Fibroblast of villous mesenchyme (primary cell): ENCODE results near the gene ITGAL. TPM values are rescaled to one million over a fixed set of nuclear protein-coding genes. Genes with fewer than 3 reads are reported as not detected.
A peak's percentile ranks its signal among the peaks of the same experiment; 100 is the strongest.

Experiments used
- DNase-seq: peaks from one replicate; pipeline ENCODE4 v3.0.0-alpha.2; 2010; ENCODE audit warnings: low read depth
- H3K4me3 ChIP-seq: 2 replicates; pipeline ENCODE4 v1.5.1; 2011; ENCODE audit warnings: low read depth, mild to moderate bottlenecking, low read length
- total RNA-seq: library from RNA; depleted of rRNA; stranded (reverse); fragments of >200 nt; gene quantifications from 2 replicates; pipeline ENCODE4 v1.2.3, GENCODE V29; 2012
- TF ChIP-seq, protein P1 (sequence below): IDR thresholded peaks from 2 replicates; pipeline ENCODE4 v1.5.1; 2012; ENCODE audit warnings: low read depth, mild to moderate bottlenecking, low read length; ENCODE audit not compliant: insufficient read depth

ITGAL gene
- total RNA-seq, 1 donor: not detected

DNA sequence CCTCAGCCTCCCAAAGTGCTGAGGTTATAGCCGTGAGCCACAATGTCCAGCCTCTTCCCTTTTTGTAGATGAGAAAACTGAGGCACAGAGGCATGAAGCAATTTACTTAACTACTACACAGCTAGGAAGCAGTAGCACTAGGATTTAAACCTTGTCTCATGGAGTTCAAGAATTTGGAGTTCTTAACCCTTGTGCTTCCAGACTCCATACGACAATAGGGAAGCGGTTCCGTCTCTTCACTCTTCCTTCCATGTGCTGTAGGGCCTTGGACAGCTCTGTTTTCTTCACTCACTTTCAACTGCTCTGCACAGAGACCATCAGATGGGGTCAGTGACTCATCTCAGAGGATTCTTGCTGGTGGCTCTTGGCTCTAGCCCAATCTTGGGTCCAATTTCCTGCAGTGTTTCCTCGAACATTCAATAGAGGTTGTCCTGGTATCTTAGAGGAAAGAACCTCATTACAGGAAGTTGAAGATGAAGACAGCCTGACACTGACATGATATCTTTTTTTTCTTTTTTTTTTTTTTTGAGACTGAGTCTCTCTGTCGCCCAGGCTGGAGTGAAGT, 19.3 kb downstream of the ITGAL start:
- H3K4me3 ChIP-seq: no peak overlapping the region
- DNase-seq: peak; percentile 73
- TF ChIP-seq, protein P1, sequence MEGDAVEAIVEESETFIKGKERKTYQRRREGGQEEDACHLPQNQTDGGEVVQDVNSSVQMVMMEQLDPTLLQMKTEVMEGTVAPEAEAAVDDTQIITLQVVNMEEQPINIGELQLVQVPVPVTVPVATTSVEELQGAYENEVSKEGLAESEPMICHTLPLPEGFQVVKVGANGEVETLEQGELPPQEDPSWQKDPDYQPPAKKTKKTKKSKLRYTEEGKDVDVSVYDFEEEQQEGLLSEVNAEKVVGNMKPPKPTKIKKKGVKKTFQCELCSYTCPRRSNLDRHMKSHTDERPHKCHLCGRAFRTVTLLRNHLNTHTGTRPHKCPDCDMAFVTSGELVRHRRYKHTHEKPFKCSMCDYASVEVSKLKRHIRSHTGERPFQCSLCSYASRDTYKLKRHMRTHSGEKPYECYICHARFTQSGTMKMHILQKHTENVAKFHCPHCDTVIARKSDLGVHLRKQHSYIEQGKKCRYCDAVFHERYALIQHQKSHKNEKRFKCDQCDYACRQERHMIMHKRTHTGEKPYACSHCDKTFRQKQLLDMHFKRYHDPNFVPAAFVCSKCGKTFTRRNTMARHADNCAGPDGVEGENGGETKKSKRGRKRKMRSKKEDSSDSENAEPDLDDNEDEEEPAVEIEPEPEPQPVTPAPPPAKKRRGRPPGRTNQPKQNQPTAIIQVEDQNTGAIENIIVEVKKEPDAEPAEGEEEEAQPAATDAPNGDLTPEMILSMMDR: no peak

DNA sequence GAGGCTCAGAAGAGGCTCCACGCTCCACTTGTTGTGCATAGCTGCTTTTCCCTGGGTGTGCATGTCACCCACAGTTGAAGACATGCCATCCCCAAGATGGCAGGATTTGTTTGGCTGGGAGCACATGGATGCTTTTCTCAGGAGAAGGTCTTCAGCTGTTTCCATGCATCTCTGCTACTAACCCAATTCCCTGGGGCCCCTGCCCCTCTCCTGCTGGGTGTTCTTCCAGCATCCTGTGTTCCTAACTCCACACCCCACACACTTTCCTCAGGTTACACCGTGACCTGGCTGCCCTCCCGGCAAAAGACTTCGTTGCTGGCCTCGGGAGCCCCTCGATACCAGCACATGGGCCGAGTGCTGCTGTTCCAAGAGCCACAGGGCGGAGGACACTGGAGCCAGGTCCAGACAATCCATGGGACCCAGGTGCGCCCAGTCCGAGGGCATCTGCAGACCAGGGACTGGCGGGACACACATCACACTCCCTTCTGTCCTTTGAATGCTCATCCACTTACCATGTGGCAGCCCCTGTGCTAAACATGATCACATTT, 21.5 kb downstream of the ITGAL start:
- H3K4me3 ChIP-seq: no peak overlapping the region
- no peak for DNase-seq
- TF ChIP-seq, protein P1: no peak

DNA sequence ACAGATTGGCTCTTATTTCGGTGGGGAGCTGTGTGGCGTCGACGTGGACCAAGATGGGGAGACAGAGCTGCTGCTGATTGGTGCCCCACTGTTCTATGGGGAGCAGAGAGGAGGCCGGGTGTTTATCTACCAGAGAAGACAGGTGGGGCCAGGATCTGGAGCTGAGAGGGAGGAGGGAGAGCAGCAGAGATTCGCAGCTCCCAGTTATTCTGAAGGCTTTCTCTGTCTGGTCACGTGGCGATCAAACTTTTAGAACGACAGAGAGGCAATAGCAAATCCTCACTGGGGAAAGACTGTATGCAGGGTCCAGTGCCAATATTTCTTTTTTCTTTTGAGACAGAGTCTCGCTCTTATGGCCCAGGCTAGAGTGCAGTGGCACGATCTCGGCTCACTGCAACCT, 22.2 kb downstream of the ITGAL start:
- DNase-seq: no peak
- no peak overlapping the region for H3K4me3 ChIP-seq
- TF ChIP-seq, protein P1: no peak

DNA sequence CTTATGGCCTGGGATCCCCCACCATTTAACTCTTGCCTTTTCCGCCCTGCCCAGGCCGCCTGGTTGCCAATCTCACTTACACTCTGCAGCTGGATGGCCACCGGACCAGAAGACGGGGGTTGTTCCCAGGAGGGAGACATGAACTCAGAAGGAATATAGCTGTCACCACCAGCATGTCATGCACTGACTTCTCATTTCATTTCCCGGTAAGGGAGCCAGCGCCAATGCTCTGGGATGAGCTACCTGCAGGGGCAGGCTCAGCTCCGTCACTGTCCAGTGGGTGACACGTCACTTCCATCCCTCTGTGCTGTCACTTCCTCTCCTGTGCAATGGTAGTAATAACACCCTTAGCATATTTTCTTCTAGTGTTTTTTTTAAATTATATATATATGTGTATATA, 26.7 kb downstream of the ITGAL start:
- no peak for DNase-seq
- H3K4me3 ChIP-seq: no peak overlapping the region
- TF ChIP-seq, protein P1: no peak

DNA sequence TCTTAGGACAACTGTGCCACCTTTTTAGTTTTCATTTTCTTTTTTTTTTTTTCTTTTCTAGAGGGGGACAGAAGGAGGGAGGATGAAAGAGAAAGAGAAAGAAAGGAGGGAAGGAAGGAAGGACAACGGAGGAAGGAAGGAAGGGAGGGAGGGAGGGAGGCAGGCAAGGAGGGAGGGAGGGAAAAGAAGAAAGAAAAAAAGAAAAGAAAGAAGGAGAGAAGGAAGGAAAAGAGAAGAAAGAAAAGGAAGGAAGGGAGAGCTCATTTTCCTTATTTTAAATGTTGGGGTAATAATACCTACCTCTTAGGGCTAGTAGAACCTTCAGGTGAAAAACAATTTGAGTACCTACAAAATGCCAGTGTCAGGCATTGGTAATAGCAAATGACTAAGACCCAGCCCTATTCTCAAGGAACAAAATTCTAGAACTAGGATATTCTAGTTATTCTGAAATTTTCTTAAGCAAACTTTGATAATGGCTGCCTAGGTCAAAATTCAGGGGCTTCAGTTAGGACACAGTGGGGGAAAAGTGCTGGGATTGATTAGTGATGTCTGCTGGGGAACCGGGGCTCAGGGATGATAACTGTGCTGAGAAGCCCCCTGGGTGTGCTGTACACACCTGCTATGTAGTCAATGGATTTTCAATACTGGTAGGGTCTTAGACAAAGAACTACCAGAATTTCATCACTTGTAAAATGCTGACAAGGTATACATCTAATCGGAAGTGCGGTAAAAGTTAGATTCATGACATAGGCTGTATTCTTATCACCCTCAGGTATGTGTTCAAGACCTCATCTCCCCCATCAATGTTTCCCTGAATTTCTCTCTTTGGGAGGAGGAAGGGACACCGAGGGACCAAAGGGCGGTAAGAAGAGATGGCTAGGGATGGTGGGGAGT, 31.1 kb downstream of the ITGAL start:
- DNase-seq: no peak
- TF ChIP-seq, protein P1: no peak
- H3K4me3 ChIP-seq: no peak overlapping the region

DNA sequence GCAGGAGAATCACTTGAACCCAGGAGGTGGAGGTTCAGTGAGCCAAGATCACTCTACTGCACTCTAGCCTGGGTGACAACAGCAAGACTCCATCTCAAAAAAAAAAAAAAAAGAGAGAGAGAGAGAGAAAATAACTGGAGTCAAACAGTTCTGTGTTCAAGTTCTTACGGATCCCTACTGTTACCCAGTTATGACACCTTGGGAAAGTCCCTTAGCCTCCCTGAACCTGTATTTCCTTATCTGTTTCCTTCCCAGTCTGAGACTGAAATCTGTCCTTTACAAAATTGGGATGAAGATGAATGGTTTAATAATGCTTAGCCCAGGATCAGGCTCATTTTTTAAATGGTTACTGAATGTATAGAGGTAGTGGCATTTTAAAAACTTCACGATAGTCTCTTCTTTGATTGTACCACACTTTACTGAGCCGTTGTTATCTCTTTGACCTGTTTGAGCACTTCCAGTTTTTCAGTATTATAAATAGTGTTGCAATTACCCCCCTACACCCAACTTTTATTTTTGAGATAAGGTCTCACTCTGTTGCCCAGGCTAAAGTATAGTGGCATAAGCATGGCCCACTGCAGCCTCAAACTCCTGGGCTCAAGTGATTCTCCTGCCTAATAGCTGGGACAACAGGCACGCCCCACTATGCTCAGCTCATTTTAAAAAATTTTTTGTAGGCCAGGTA, 36.7 kb downstream of the ITGAL start:
- TF ChIP-seq, protein P1: no peak
- DNase-seq: no peak

More for the DNA sequence above, 36.7 kb downstream of the ITGAL start:
- no peak overlapping the region for H3K4me3 ChIP-seq
